Left ventricle myocardium inferior (tissue), 1 donor: ENCODE data around the gene CLCF1. TPM values are rescaled to one million over a fixed set of nuclear protein-coding genes. Genes with fewer than 3 reads are reported as not detected.

ENCODE experiments used
- DNase-seq: peaks from one replicate; pipeline ENCODE4 v3.0.0-alpha.2; 2020
- H3K27ac ChIP-seq: fragments of 200-600 bp; replicated peaks from 2 replicates; pipeline ENCODE4 v1.8.0; 2021
- H3K27me3 ChIP-seq: fragments of 200-600 bp; 2 replicates; pipeline ENCODE4 v1.8.0; 2021; ENCODE audit warnings: low read depth
- H3K36me3 ChIP-seq: fragments of 200-600 bp; 2 replicates; pipeline ENCODE4 v1.8.0; 2021
- H3K4me1 ChIP-seq: fragments of 200-600 bp; 2 replicates; pipeline ENCODE4 v1.8.0; 2021
- H3K4me3 ChIP-seq: fragments of 200-600 bp; 2 replicates; pipeline ENCODE4 v1.8.0; 2021; ENCODE audit warnings: mild to moderate bottlenecking, moderate library complexity
- H3K9me3 ChIP-seq: fragments of 200-600 bp; replicated peaks from 2 replicates; pipeline ENCODE4 v1.8.0; 2021
- intact Hi-C: fragments of 100-400 bp; cut with micrococcal nuclease; formaldehyde crosslinking; loops from one replicate; pipeline ENCODE4 v1.11.0; 2022
- total RNA-seq: library from RNA; stranded (reverse); fragmentation: NEBNext Ultra II Directional; extraction: Animal tissue kit (Norgen Biotek cat#: 25700); gene quantifications from one replicate; pipeline ENCODE4 v1.2.1, GENCODE V29; 2021
- TF ChIP-seq, protein P1 (sequence below): fragments of 200-600 bp; IDR thresholded peaks from 2 replicates; pipeline ENCODE4 v1.8.0; 2021; ENCODE audit warnings: antibody characterized with exemption, mild to moderate bottlenecking, borderline replicate concordance
- donor health status: DM: no; HTN: yes; CAD: no; lungs with severe emphysema.

Gene CLCF1
- total RNA-seq, 1 donor from 2014 or later, result 0.82 TPM

DNA sequence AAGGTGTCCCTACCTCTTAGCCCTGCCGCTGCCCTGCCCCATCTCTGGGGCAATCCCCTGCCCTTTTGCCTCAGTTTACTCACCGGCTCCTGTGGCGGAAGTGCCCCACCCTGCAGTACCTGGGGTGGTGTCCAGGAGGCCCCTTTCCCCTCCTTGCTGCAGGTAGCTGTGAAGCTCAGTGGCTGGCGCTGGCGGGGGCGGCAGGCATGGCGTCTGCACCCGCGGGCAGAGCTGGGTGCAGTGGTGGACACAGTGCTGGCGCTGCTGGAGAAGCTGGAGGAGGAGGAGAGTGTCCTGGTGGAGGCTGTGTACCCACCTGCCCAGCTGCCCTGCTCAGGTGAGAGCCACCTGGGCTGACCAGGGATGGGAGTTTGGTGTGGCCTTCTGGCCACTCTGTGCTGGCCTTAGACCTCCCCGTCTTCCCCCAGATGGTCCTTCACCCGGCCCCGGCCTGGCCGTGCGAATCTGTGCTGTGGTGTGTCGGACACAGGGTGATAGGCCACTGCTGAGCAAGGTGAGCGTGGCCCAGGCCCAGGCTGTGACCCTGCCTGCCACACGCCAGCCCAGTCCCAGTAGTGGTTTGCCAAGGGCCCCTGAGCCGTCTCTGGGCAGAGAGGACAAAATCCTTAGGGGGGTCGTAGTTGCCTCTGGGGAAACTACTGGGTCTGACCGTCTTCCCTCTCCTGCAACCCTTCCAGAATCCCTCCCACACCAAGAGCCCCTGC, 46.1 kb upstream of the CLCF1 start:
- no peaks in the 10 kb centered on the region for H3K36me3 ChIP-seq
- TF ChIP-seq, protein P1, sequence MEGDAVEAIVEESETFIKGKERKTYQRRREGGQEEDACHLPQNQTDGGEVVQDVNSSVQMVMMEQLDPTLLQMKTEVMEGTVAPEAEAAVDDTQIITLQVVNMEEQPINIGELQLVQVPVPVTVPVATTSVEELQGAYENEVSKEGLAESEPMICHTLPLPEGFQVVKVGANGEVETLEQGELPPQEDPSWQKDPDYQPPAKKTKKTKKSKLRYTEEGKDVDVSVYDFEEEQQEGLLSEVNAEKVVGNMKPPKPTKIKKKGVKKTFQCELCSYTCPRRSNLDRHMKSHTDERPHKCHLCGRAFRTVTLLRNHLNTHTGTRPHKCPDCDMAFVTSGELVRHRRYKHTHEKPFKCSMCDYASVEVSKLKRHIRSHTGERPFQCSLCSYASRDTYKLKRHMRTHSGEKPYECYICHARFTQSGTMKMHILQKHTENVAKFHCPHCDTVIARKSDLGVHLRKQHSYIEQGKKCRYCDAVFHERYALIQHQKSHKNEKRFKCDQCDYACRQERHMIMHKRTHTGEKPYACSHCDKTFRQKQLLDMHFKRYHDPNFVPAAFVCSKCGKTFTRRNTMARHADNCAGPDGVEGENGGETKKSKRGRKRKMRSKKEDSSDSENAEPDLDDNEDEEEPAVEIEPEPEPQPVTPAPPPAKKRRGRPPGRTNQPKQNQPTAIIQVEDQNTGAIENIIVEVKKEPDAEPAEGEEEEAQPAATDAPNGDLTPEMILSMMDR, result no peak
- intact Hi-C loops, result no loop called here
- peaks cover 13% of the 10 kb centered on the region for H3K27me3 ChIP-seq
- H3K27ac ChIP-seq, result peak overlapping the region; percentile 92
- no peaks in the 10 kb centered on the region for H3K9me3 ChIP-seq
- peaks cover 61% of the 10 kb centered on the region for H3K4me1 ChIP-seq
- no peak for DNase-seq
- H3K4me3 ChIP-seq, result peak overlapping the region; percentile 69

DNA sequence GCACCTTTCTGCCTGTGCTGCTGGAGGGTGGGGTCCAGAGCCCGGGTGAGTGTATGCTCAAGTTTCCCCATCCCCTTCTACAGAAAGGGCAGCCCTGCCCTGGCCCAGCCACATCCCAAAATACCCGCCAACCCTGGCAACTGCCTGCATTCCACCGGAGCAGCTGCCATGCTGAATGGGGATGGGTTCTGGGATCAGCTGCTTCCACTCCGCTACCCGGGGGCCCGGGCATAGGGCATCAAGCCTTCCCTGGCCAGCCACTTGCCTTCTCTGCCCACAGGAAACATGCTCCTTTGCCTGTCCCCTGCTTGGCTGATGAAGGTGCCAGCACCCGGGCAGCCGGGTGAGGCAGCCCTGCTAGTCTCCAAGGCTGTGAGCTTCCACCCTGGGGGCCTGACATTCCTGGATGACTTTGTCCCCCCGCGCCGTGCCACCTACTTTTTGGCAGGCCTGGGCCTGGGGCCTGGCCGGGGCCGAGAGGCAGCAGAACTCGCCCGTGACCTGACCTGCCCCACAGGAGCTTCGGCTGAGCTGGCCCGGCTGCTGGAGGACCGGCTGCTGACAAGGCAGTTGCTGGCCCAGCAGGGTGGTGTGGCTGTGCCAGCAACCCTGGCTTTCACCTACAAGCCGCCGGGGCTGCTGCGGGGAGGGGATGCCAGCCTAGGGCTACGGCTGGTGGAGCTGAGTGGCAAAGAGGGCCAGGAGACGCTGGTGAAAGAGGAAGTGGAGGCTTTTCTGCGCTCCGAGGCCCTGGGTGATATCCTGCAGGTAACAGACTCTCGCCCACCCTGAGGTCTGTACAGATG, 45.3 kb upstream of the CLCF1 start:
- TF ChIP-seq, protein P1, result no peak
- Histone ChIP-seq H3K27ac (peak overlapping the region; percentile 92), H3K36me3 (no peaks in the 10 kb centered on the region), H3K4me1 (peaks cover 61% of the 10 kb centered on the region), H3K4me3 (peak overlapping the region; percentile 33), H3K9me3 (no peaks in the 10 kb centered on the region), H3K27me3 (peaks cover 20% of the 10 kb centered on the region)
- DNase-seq, result peak; percentile 58
- intact Hi-C loops, result no loop called here

DNA sequence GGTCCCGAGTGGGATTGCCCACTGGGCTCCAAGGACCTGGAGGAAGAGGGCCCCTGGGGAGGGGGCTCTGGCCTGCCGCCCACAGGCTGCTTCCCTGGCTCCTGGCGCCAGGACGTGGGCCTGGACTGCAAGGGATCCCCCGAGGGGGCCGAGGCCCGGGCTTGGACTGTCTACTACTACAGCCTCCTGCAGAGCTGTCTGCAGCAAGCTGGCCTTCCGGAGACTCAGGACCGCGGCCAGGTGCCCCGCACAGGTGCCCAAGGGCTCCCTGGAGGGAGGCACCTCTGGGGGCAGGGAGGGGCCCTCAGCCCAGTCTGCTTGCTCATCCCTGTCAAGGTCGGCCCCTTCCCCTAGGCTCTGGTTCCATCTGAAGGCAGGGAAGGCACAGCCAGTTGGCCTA, 44.0 kb upstream of the CLCF1 start:
- TF ChIP-seq, protein P1, result no peak
- peak overlapping the region; percentile 92 for H3K27ac ChIP-seq
- H3K4me3 ChIP-seq, result no peak overlapping the region
- no peaks in the 10 kb centered on the region for H3K36me3 ChIP-seq
- no peaks in the 10 kb centered on the region for H3K9me3 ChIP-seq
- no peak for DNase-seq
- intact Hi-C loops, result no loop called here
- peaks cover 32% of the 10 kb centered on the region for H3K27me3 ChIP-seq
- peaks cover 61% of the 10 kb centered on the region for H3K4me1 ChIP-seq

DNA sequence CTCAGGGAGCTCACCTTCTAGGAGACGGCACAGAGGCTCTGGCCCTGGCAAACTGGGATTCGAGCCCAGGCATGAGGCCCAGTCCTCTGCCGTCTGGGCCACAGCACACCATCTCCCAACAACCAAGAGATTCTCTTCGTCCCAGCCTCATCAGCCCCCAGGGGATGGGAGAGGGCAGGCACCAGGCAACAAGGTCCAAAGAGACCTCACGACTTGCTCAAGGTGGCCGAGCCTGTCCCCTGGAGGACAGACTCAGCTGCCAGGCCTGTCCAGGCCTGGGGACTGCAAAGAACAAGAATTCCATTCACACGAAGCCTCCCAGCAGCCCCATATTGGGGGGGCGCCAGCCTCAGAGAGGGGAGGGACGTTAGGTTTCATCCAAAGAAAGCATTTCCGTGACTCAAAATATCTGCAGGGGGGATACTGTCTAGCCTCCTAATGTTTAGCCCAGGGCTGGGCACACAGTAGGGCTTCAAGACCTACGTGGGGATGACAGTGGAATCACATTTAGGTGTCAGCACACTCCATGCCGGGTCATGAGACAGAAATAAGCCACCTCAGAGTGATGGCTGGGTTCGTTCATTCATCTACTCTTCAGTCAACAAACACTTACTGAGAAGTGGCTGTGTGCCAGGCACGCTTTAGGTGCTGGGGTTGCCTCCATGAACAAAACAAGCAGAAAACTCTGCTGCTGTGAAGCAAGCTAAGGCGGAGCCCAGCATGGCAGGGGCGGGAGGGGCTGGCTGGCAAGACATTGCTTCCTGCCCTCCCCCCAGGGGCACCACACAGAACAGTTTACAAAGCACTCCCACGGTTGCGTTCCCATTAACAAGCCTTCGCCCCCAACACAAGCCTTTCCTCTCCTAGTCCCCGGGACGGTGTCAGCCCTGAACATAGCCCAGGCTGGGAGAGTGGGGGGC, 43.3 kb upstream of the CLCF1 start:
- Histone ChIP-seq H3K36me3 (no peaks in the 10 kb centered on the region), H3K27me3 (peaks cover 40% of the 10 kb centered on the region), H3K27ac (peak overlapping the region; percentile 92), H3K9me3 (no peaks in the 10 kb centered on the region), H3K4me3 (peak overlapping the region; percentile 60), H3K4me1 (peaks cover 61% of the 10 kb centered on the region)
- intact Hi-C loops, result no loop called here
- no peak for DNase-seq
- TF ChIP-seq, protein P1, result no peak
